SK-N-SH (cell line): ENCODE measurements around the gene WDR31. TPM values are rescaled to one million over a fixed set of nuclear protein-coding genes. Genes with fewer than 3 reads are reported as not detected.

Source experiments
- CTCF ChIA-PET: fragments of 300-600, 350-600 bp; formaldehyde crosslinking; extraction: SDS; loops from one replicate; lab custom pipeline; 2021; lab: Yijun Ruan, JAX
- POLR2A ChIA-PET: fragments of 350-600 bp; sonication (Branson Sonifier 250); formaldehyde crosslinking; extraction: SDS; loops from one replicate; lab custom pipeline; 2020; ENCODE audit warnings: antibody characterized with exemption, inconsistent platforms; lab: Yijun Ruan, JAX
- DNase-seq: peaks from one replicate; pipeline ENCODE4 v3.0.0; 2012
- H2AFZ ChIP-seq: fragments of 200-600 bp; sonication (generic); 2 replicates; pipeline ENCODE4 v1.8.1; 2016; ENCODE audit warnings: antibody characterized with exemption, mild to moderate bottlenecking, low read depth
- H3F3A ChIP-seq: fragments of 200-600 bp; sonication (generic); replicated peaks from 2 replicates; pipeline ENCODE3; 2016; ENCODE audit warnings: antibody characterized with exemption, mild to moderate bottlenecking; ENCODE audit not compliant: insufficient read depth
- H3K27ac ChIP-seq, 2 experiments: fragments of 200-500 bp in 1 of 2; fragments of 200-600 bp in 1 of 2; sonication (Bioruptor generic) in 1 of 2; sonication (generic), shearing (Covaris generic) in 1 of 2; 2 replicates each; pipeline versions ENCODE4 v1.5.1 to v1.6.1; 2014 to 2016; ENCODE audit warnings: low read depth in 2 of 2, inconsistent platforms in 1 of 2, low read length in 1 of 2, mild to moderate bottlenecking in 1 of 2, mixed read lengths in 1 of 2
- H3K27me3 ChIP-seq: fragments of 200-600 bp; sonication (generic), shearing (Covaris generic); 2 replicates; pipeline ENCODE4 v1.6.1; 2016; ENCODE audit warnings: mixed run types; ENCODE audit not compliant: insufficient read depth
- H3K36me3 ChIP-seq, 2 experiments: fragments of 200-500 bp in 1 of 2; fragments of 200-600 bp in 1 of 2; sonication (Bioruptor generic) in 1 of 2; sonication (generic) in 1 of 2; replicated peaks in 1 of 2; 2 replicates each; pipeline versions ENCODE3 to v1.5.1; 2014 to 2016; ENCODE audit warnings: low read length in 1 of 2, mild to moderate bottlenecking in 1 of 2; ENCODE audit not compliant: insufficient read depth in 2 of 2, control insufficient read depth in 1 of 2
- H3K4me1 ChIP-seq, 2 experiments: fragments of 200-500 bp in 1 of 2; fragments of 200-600 bp in 1 of 2; sonication (Bioruptor generic) in 1 of 2; sonication (generic), shearing (Covaris generic) in 1 of 2; 2 replicates each; pipeline versions ENCODE4 v1.5.1 to v1.6.1; 2014 to 2016; ENCODE audit warnings: low read depth in 1 of 2, low read length in 1 of 2, mixed run types in 1 of 2; ENCODE audit not compliant: insufficient read depth in 2 of 2, control insufficient read depth in 1 of 2
- H3K4me2 ChIP-seq: fragments of 200-600 bp; sonication (generic), shearing (Covaris generic); 2 replicates; pipeline ENCODE4 v1.6.1; 2017; ENCODE audit warnings: mixed run types
- H3K4me3 ChIP-seq, 2 experiments: fragments of 200-500 bp in 1 of 2; fragments of 200-600 bp in 1 of 2; sonication (Bioruptor generic) in 1 of 2; sonication (generic), shearing (Covaris generic) in 1 of 2; 2 replicates each; pipeline versions ENCODE4 v1.5.1 to v1.8.1; 2014 to 2016; ENCODE audit warnings: low read depth in 2 of 2, inconsistent platforms in 1 of 2, low read length in 1 of 2, mild to moderate bottlenecking in 1 of 2, mixed read lengths in 1 of 2, moderate library complexity in 1 of 2
- H3K79me2 ChIP-seq: fragments of 200-600 bp; sonication (generic); 2 replicates; pipeline ENCODE4 v1.8.1; 2017; ENCODE audit warnings: mild to moderate bottlenecking; ENCODE audit not compliant: insufficient read depth
- H3K9ac ChIP-seq: fragments of 200-600 bp; sonication (generic); 2 replicates; pipeline ENCODE4 v1.6.1; 2017; ENCODE audit warnings: mixed run types
- H3K9me2 ChIP-seq: fragments of 200-600 bp; sonication (generic); 2 replicates; pipeline ENCODE4 v1.6.1; 2017; ENCODE audit warnings: mixed run types
- H3K9me3 ChIP-seq: fragments of 200-600 bp; sonication (generic); 2 replicates; pipeline ENCODE4 v1.6.1; 2017; ENCODE audit warnings: mixed run types, mild to moderate bottlenecking, moderate library complexity
- H4K20me1 ChIP-seq: fragments of 200-600 bp; sonication (generic); 2 replicates; pipeline ENCODE4 v1.6.1; 2017; ENCODE audit warnings: mild to moderate bottlenecking, mixed run types; ENCODE audit not compliant: insufficient read depth
- CTCF ChIP-seq: fragments of 200-600 bp; sonication (generic); IDR thresholded peaks from 2 replicates; pipeline ENCODE4 v1.6.1; 2017; ENCODE audit warnings: antibody characterized with exemption, mild to moderate bottlenecking, moderate library complexity
- ELF1 ChIP-seq: IDR thresholded peaks from 2 replicates; pipeline ENCODE4 v1.4.0; 2012
- EP300 ChIP-seq, 2 experiments: IDR thresholded peaks; 2 replicates each; pipeline versions ENCODE4 v1.4.0 to v1.6.1; 2012; ENCODE audit warnings: borderline replicate concordance in 1 of 2, low read depth in 1 of 2, low read length in 1 of 2
- EZH2phosphoT487 ChIP-seq: fragments of 200-600 bp; sonication (generic); IDR thresholded peaks from 2 replicates; pipeline ENCODE4 v1.6.1; 2017; ENCODE audit warnings: low read depth, mixed run types, mild to moderate bottlenecking, antibody characterized with exemption, moderate library complexity, borderline replicate concordance
- FOSL2 ChIP-seq: IDR thresholded peaks from 2 replicates; pipeline ENCODE4 v1.4.0; 2012; ENCODE audit warnings: low read depth, mild to moderate bottlenecking, moderate library complexity, borderline replicate concordance
- GATA2 ChIP-seq: sonication (generic); formaldehyde crosslinking; IDR thresholded peaks from 2 replicates; pipeline ENCODE4 v1.5.0; 2020; ENCODE audit warnings: mild to moderate bottlenecking, missing genetic modification reagents
- IRF3 ChIP-seq: fragments of 150-350 bp; IDR thresholded peaks from 2 replicates; pipeline ENCODE4 v1.6.1; 2016; ENCODE audit warnings: mild to moderate bottlenecking, low read depth, low read length
- MAX ChIP-seq: IDR thresholded peaks from 2 replicates; pipeline ENCODE4 v1.4.0; 2012; ENCODE audit warnings: low read depth
- MXI1 ChIP-seq: IDR thresholded peaks from 2 replicates; pipeline ENCODE4 v1.6.1; 2012; ENCODE audit warnings: mild to moderate bottlenecking, low read depth, low read length, improper control_type of control experiment
- NFIC ChIP-seq: IDR thresholded peaks from 2 replicates; pipeline ENCODE4 v1.4.0; 2012; ENCODE audit warnings: borderline replicate concordance
- PBX3 ChIP-seq: IDR thresholded peaks from 2 replicates; pipeline ENCODE4; 2012
- POLR2AphosphoS5 ChIP-seq: IDR thresholded peaks from 2 replicates; pipeline ENCODE4 v1.6.1; 2012; ENCODE audit warnings: low read depth, low read length
- RAD21 ChIP-seq: IDR thresholded peaks from 2 replicates; pipeline ENCODE4 v1.6.1; 2012; ENCODE audit warnings: mild to moderate bottlenecking, low read length
- RCOR1 ChIP-seq: fragments of 150-350 bp; IDR thresholded peaks from 2 replicates; pipeline ENCODE4 v1.6.1; 2017; ENCODE audit warnings: antibody characterized with exemption, low read length
- RXRA ChIP-seq: IDR thresholded peaks from 2 replicates; pipeline ENCODE4 v1.4.0; 2012; ENCODE audit warnings: low read depth, mild to moderate bottlenecking, borderline replicate concordance
- SIN3A ChIP-seq: IDR thresholded peaks from 2 replicates; pipeline ENCODE4 v1.6.1; 2012; ENCODE audit warnings: low read depth, mild to moderate bottlenecking, low read length, moderate library complexity, borderline replicate concordance
- SMC3 ChIP-seq: IDR thresholded peaks from 2 replicates; pipeline ENCODE4 v1.6.1; 2012; ENCODE audit warnings: low read depth, low read length, improper control_type of control experiment
- TAF1 ChIP-seq: IDR thresholded peaks from 2 replicates; pipeline ENCODE4 v1.6.1; 2012; ENCODE audit warnings: low read depth, mild to moderate bottlenecking, low read length, moderate library complexity, borderline replicate concordance
- TEAD4 ChIP-seq: IDR thresholded peaks from 2 replicates; pipeline ENCODE4 v1.4.0; 2012; ENCODE audit warnings: mild to moderate bottlenecking, borderline replicate concordance; ENCODE audit not compliant: insufficient read depth
- USF1 ChIP-seq: IDR thresholded peaks from 2 replicates; pipeline ENCODE4 v1.4.0; 2012; ENCODE audit warnings: low read depth, borderline replicate concordance
- YY1 ChIP-seq: IDR thresholded peaks from 2 replicates; pipeline ENCODE4 v1.4.0; 2012; ENCODE audit warnings: low read depth, mild to moderate bottlenecking
- WGBS: methylation state at CpG from one replicate; pipeline ENCODE4 v1.1.6; 2017; ENCODE audit warnings: low lambda C conversion rate; 5-methylcytosine and 5-hydroxymethylcytosine counted together
- polyA plus RNA-seq, 3 experiments: library from polyadenylated mRNA; depleted of rRNA; stranded (reverse); fragments of >200 nt; gene quantifications; 2 replicates each; pipeline ENCODE4 v1.2.3, GENCODE V29; 2012

The WDR31 gene
- polyA plus RNA-seq, 1 of the 3 experiments (the other 2 are of a cell fraction), result 0.74 TPM

GRCh38 chr9:113387560-113388230 is 47.6 kb upstream of the WDR31 start:
- no peaks in the 10 kb centered on the region for H4K20me1 ChIP-seq
- no peaks in the 10 kb centered on the region for H3K27me3 ChIP-seq
- H3K9me2 ChIP-seq, result no peaks in the 10 kb centered on the region
- H3K4me3 ChIP-seq, result no peak overlapping the region
- H3K36me3 ChIP-seq, result peaks cover 4 to 18% of the 10 kb centered on the region in 2 experiments
- H2AFZ ChIP-seq, result no peak overlapping the region
- no peaks in the 10 kb centered on the region for H3K79me2 ChIP-seq
- no peaks in the 10 kb centered on the region for H3F3A ChIP-seq
- ChIA-PET CTCF (interaction anchor here (0.7 to 1.0 kb wide), 2 partner anchors 204 to 267 kb away, joined by 3 read pairs; no protein-coding TSS in a partner anchor), POLR2A (interaction anchor here (0.6 kb wide), 1 partner anchor 142 kb away, joined by 3 read pairs; no protein-coding TSS in a partner anchor)
- H3K9me3 ChIP-seq, result no peaks in the 10 kb centered on the region
- H3K4me2 ChIP-seq, result no peak overlapping the region
- no peak overlapping the region for H3K9ac ChIP-seq
- no peaks in the 10 kb centered on the region for H3K4me1 ChIP-seq
- DNase-seq, result no peak
- WGBS, result 94% methylated on average over 8 of the region's 9 CpGs
- H3K27ac ChIP-seq, result no peak overlapping the region
- no peak for TF ChIP-seq RXRA
- no peak for TF ChIP-seq PBX3
- no peak for TF ChIP-seq CTCF
- TF ChIP-seq POLR2AphosphoS5, result no peak
- no peak for TF ChIP-seq YY1
- TF ChIP-seq NFIC, result no peak
- no peak for TF ChIP-seq RAD21
- TF ChIP-seq SMC3, result no peak
- no peak for TF ChIP-seq TAF1
- no peak for TF ChIP-seq RCOR1
- no peak for TF ChIP-seq FOSL2
- no peak for TF ChIP-seq EZH2phosphoT487

GRCh38 chr9:113386571-113387393 is 46.7 kb upstream of the WDR31 start:
- H3K36me3 ChIP-seq, result peaks cover 0 to 18% of the 10 kb centered on the region in 2 experiments
- no peaks in the 10 kb centered on the region for H3K4me1 ChIP-seq
- DNase-seq, result no peak
- no peak overlapping the region for H3K9ac ChIP-seq
- POLR2A ChIA-PET, result interaction anchor here (0.6 kb wide), 1 partner anchor 142 kb away, joined by 3 read pairs; no protein-coding TSS in a partner anchor
- no peaks in the 10 kb centered on the region for H3K9me3 ChIP-seq
- no peaks in the 10 kb centered on the region for H3K27me3 ChIP-seq
- TF ChIP-seq POLR2AphosphoS5 (no peak), SIN3A (no peak), MXI1 (no peak), EP300 (IDR thresholded peaks at IDR 0.05; ENCODE audit: borderline replicate concordance in 1 of 2, low read depth in 1 of 2, low read length in 1 of 2) (no peak), ELF1 (no peak), USF1 (no peak), TEAD4 (no peak), IRF3 (no peak), GATA2 (CRISPR knock-in tag) (no peak), MAX (no peak)
- TF ChIP-seq, all 33 proteins: peak for 0
- Histone ChIP-seq H3K4me2 (no peak overlapping the region), H3F3A (no peaks in the 10 kb centered on the region), H3K27ac (no peak overlapping the region), H3K9me2 (no peaks in the 10 kb centered on the region), H2AFZ (no peak overlapping the region), H3K79me2 (no peaks in the 10 kb centered on the region), H4K20me1 (no peaks in the 10 kb centered on the region), H3K4me3 (no peak overlapping the region)
- CTCF ChIA-PET, result interaction anchor here (0.7 kb wide), 1 partner anchor 186 kb away, joined by 3 read pairs; no protein-coding TSS in a partner anchor
- WGBS, result 91% methylated on average over 4 of the region's 4 CpGs
